A673 (cell line): ENCODE data around the gene DSE. TPM values are rescaled to one million over a fixed set of nuclear protein-coding genes. Genes with fewer than 3 reads are reported as not detected.

ENCODE experiments used
- BruUV-seq: library from RNA; stranded (reverse); fragments of 400-500 nt; replicated peaks from 2 replicates; lab custom pipeline; 2021; lab: Mats Ljungman, UMichigan
- CTCF ChIA-PET: fragments of 300-600 bp; sonication (Branson Sonifier 250); formaldehyde crosslinking; loops from one replicate; lab custom pipeline; 2022; ENCODE audit warnings: antibody characterized with exemption; lab: Charles Lee
- POLR2A ChIA-PET: fragments of 300-600 bp; sonication (Branson Sonifier 250); formaldehyde crosslinking; loops from one replicate; lab custom pipeline; 2022; ENCODE audit warnings: antibody characterized with exemption; ENCODE audit not compliant: low non-redundant PET; lab: Charles Lee
- DNase-seq: peaks from one replicate; pipeline ENCODE4 v3.0.0-alpha.2; 2015; ENCODE audit warnings: low spot score
- H3K27ac ChIP-seq: fragments of 200-600 bp; sonication (generic); 2 replicates; pipeline ENCODE4 v1.5.1; 2016; ENCODE audit warnings: mixed run types, low read depth, mild to moderate bottlenecking, mixed read lengths, antibody characterized with exemption, low read length; ENCODE audit not compliant: poor library complexity, severe bottlenecking
- H3K27me3 ChIP-seq: fragments of 200-600 bp; sonication (generic); replicated peaks from 2 replicates; pipeline ENCODE4 v1.6.1; 2017; ENCODE audit warnings: mixed run types, low read depth, mild to moderate bottlenecking, mixed read lengths, antibody characterized with exemption, low read length; ENCODE audit not compliant: insufficient read depth, poor library complexity
- H3K36me3 ChIP-seq: fragments of 200-600 bp; sonication (generic); 2 replicates; pipeline ENCODE4 v1.6.1; 2016; ENCODE audit warnings: mixed run types, mild to moderate bottlenecking, mixed read lengths, antibody characterized with exemption, low read length; ENCODE audit not compliant: insufficient read depth, poor library complexity, severe bottlenecking
- H3K4me1 ChIP-seq: fragments of 200-600 bp; sonication (generic); 2 replicates; pipeline ENCODE4 v1.6.1; 2017; ENCODE audit warnings: mixed run types, mild to moderate bottlenecking, mixed read lengths, antibody characterized with exemption, low read length; ENCODE audit not compliant: insufficient read depth, poor library complexity, severe bottlenecking
- H3K4me3 ChIP-seq: fragments of 200-600 bp; sonication (generic); 2 replicates; pipeline ENCODE4 v1.5.1; 2016; ENCODE audit warnings: low read depth, mixed run types, mild to moderate bottlenecking, mixed read lengths, low read length; ENCODE audit not compliant: poor library complexity, severe bottlenecking
- H3K9me3 ChIP-seq: fragments of 200-600 bp; sonication (generic); 2 replicates; pipeline ENCODE4 v1.6.1; 2016; ENCODE audit warnings: mixed run types, low read depth, mild to moderate bottlenecking, mixed read lengths, antibody characterized with exemption, low read length; ENCODE audit not compliant: poor library complexity, severe bottlenecking
- EZH2 ChIP-seq: fragments of 200-600 bp; sonication (generic); IDR thresholded peaks from 2 replicates; pipeline ENCODE4 v1.6.1; 2017; ENCODE audit warnings: borderline replicate concordance, low read depth, mild to moderate bottlenecking, mixed read lengths, antibody characterized with exemption, low read length; ENCODE audit not compliant: poor library complexity, severe bottlenecking
- intact Hi-C: fragments of 100-400 bp; cut with micrococcal nuclease; formaldehyde crosslinking; loops from one replicate; pipeline ENCODE4 v1.10.0; 2022; ENCODE audit not compliant: unreplicated experiment
- total RNA-seq: library from RNA; stranded (reverse); gene quantifications from 2 replicates; pipeline ENCODE4 v1.2.3, GENCODE V29; 2021
- TF ChIP-seq, protein P1 (sequence below): fragments of 300-800, 200-600 bp; sonication (generic); conservative IDR thresholded peaks from 2 replicates; pipeline ENCODE4 v1.5.1; 2017; ENCODE audit warnings: low read depth, mild to moderate bottlenecking, antibody characterized with exemption, low read length, moderate library complexity, mixed read lengths

The DSE gene
- total RNA-seq, 1 experiment from 2014 or later = 31.4 TPM

DNA sequence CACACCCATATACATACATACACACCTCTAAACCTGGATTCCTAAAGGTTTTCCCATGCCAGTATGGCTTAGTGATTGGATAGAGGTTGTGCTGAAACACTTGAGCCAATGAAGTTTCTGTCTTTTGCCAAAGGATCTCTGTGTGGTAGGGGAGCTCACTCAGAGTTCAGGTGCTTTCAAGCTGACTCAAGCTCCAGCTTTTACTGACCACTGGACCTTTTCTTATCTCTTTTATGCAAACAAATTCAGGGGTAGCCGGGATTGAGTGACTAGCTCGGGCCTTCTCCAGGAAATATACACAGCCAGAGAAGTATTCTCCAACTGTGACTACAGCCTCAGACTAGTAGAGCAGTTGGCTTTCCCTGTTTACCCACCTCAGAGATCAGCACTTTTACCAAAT, 21.5 kb upstream of the DSE start:
- intact Hi-C loops = no loop called here
- Histone ChIP-seq H3K27me3 (no peaks in the 10 kb centered on the region), H3K4me1 (no peaks in the 10 kb centered on the region), H3K27ac (no peak overlapping the region), H3K4me3 (no peak overlapping the region), H3K36me3 (no peaks in the 10 kb centered on the region), H3K9me3 (no peaks in the 10 kb centered on the region)
- DNase-seq = no peak
- ChIA-PET CTCF (no interaction called here), POLR2A (no interaction called here)
- TF ChIP-seq EZH2 = no peak
- TF ChIP-seq, protein P1, sequence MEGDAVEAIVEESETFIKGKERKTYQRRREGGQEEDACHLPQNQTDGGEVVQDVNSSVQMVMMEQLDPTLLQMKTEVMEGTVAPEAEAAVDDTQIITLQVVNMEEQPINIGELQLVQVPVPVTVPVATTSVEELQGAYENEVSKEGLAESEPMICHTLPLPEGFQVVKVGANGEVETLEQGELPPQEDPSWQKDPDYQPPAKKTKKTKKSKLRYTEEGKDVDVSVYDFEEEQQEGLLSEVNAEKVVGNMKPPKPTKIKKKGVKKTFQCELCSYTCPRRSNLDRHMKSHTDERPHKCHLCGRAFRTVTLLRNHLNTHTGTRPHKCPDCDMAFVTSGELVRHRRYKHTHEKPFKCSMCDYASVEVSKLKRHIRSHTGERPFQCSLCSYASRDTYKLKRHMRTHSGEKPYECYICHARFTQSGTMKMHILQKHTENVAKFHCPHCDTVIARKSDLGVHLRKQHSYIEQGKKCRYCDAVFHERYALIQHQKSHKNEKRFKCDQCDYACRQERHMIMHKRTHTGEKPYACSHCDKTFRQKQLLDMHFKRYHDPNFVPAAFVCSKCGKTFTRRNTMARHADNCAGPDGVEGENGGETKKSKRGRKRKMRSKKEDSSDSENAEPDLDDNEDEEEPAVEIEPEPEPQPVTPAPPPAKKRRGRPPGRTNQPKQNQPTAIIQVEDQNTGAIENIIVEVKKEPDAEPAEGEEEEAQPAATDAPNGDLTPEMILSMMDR = no peak
- BruUV-seq = no TSS peak

GRCh38 chr6:116351101-116351500, 19.6 kb upstream of the DSE start:
- Histone ChIP-seq H3K9me3 (no peaks in the 10 kb centered on the region), H3K27ac (no peak overlapping the region), H3K36me3 (no peaks in the 10 kb centered on the region), H3K4me3 (no peak overlapping the region), H3K27me3 (no peaks in the 10 kb centered on the region), H3K4me1 (no peaks in the 10 kb centered on the region)
- DNase-seq = no peak
- intact Hi-C loops = no loop called here
- TF ChIP-seq EZH2 = no peak
- TF ChIP-seq, protein P1 = no peak
- POLR2A ChIA-PET = no interaction called here
- CTCF ChIA-PET = no interaction called here
- BruUV-seq = no TSS peak

DNA sequence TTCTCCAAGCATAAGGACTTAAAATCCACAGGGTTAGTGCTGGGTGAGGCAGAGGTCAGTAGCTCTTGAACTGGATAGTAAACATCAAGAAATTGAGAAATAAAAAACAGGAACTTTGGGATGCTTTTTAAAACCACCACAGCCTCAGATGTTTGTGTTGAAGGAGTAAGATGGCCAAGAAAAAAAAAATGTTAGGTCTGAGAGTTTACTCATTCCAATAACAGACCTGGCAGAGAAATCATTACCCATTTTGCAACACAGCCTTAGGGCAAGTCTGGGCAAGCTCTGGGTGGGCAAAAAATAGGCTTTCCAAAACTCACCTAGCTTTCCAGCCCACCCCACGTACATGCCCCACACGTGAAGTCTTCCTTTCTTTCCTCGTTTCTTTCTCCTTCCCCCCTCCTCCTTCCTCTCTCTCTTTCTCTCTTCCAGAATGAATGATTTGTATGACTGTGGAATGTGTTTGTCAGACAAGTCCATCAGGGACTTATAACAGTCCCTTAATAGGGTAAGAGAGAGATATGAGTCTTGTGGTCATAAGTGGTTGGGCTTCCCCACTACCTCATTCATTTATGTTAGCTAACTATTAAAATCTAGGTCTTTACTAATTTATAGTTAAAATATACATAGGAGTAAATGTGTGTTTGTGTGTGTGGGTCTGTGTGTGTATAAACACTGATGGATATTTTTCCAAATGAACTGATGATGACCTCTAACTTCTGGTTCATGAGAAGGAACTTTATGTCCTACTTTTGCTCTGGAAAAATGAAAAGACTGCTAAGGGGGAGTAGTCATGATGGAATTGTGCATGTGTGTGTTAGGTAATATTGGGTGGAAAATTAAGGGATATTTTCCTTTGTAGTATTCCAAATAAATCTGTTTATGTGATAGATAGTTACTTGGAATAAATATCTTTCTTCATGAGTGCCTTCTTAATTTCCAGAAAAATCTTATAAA, 18.0 kb upstream of the DSE start:
- CTCF ChIA-PET = no interaction called here
- H3K36me3 ChIP-seq = no peaks in the 10 kb centered on the region
- H3K4me3 ChIP-seq = no peak overlapping the region
- intact Hi-C loops = no loop called here
- H3K27ac ChIP-seq = no peak overlapping the region
- no TSS peak for BruUV-seq
- H3K4me1 ChIP-seq = no peaks in the 10 kb centered on the region
- POLR2A ChIA-PET = no interaction called here
- no peaks in the 10 kb centered on the region for H3K9me3 ChIP-seq
- DNase-seq = no peak
- no peaks in the 10 kb centered on the region for H3K27me3 ChIP-seq
- TF ChIP-seq EZH2 = no peak
- TF ChIP-seq, protein P1 = no peak
